Measurements from ENCODE around the gene RBM20.

GRCh38 chr10:110783509-110784107 is 139.5 kb downstream of the RBM20 start:
- TF ChIP-seq CTCF (conservative IDR thresholded peaks at IDR 0.05; ENCODE audit: low read depth in 2 of 2) (no peak), JUNB (IDR thresholded peaks at IDR 0.05; ENCODE audit: unreplicated experiment) (no peak), EZH2 (IDR thresholded peaks at IDR 0.05; ENCODE audit: low read depth, unreplicated experiment) (no peak), EZH2phosphoT487 (IDR thresholded peaks at IDR 0.05; ENCODE audit: unreplicated experiment) (no peak), NANOG (IDR thresholded peaks at IDR 0.05; ENCODE audit: borderline replicate concordance) (no peak), CREB1 (CRISPR knock-in tag; IDR thresholded peaks at IDR 0.05; ENCODE audit: low read depth) (no peak), POLR2AphosphoS5 (IDR thresholded peaks at IDR 0.05; ENCODE audit: low read depth) (no peak), ETS1 (IDR thresholded peaks at IDR 0.05) (no peak)
- TF ChIP-seq, protein P1, sequence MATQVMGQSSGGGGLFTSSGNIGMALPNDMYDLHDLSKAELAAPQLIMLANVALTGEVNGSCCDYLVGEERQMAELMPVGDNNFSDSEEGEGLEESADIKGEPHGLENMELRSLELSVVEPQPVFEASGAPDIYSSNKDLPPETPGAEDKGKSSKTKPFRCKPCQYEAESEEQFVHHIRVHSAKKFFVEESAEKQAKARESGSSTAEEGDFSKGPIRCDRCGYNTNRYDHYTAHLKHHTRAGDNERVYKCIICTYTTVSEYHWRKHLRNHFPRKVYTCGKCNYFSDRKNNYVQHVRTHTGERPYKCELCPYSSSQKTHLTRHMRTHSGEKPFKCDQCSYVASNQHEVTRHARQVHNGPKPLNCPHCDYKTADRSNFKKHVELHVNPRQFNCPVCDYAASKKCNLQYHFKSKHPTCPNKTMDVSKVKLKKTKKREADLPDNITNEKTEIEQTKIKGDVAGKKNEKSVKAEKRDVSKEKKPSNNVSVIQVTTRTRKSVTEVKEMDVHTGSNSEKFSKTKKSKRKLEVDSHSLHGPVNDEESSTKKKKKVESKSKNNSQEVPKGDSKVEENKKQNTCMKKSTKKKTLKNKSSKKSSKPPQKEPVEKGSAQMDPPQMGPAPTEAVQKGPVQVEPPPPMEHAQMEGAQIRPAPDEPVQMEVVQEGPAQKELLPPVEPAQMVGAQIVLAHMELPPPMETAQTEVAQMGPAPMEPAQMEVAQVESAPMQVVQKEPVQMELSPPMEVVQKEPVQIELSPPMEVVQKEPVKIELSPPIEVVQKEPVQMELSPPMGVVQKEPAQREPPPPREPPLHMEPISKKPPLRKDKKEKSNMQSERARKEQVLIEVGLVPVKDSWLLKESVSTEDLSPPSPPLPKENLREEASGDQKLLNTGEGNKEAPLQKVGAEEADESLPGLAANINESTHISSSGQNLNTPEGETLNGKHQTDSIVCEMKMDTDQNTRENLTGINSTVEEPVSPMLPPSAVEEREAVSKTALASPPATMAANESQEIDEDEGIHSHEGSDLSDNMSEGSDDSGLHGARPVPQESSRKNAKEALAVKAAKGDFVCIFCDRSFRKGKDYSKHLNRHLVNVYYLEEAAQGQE (IDR thresholded peaks at IDR 0.05; ENCODE audit: unreplicated experiment): no peak

Measured in GM23338 (cell line).